Left lung (tissue), 10 donors: ENCODE measurements around the gene REEP6. TPM values are rescaled to one million over a fixed set of nuclear protein-coding genes. Genes with fewer than 3 reads are reported as not detected.

ENCODE experiments used
- ATAC-seq: fragments of 200-7000 bp; cut with Tn5 transposase; one replicate; pipeline ENCODE4 v1.9.1; 2020; ENCODE audit warnings: moderate library complexity
- DNase-seq, 4 donors: peaks; one replicate each; pipeline ENCODE4 v3.0.0-alpha.2; 2013 to 2020
- H3K27ac ChIP-seq, 2 donors: fragments of 200-600 bp; sonication (generic) in 1 of 2; one replicate each; pipeline versions ENCODE4 v1.5.0 to v1.8.0; 2020 to 2021
- H3K27me3 ChIP-seq, 2 donors: fragments of 200-600 bp; sonication (generic) in 1 of 2; one replicate each; pipeline versions ENCODE4 v1.5.0 to v1.8.0; 2020 to 2021
- H3K36me3 ChIP-seq, 2 donors: fragments of 200-600 bp; sonication (generic) in 1 of 2; one replicate each; pipeline versions ENCODE4 v1.5.0 to v1.8.0; 2020 to 2021
- H3K4me1 ChIP-seq, 2 donors: fragments of 200-600 bp; one replicate each; pipeline ENCODE4 v1.8.0; 2021
- H3K4me3 ChIP-seq, 2 donors: fragments of 200-600 bp; sonication (generic) in 1 of 2; one replicate each; pipeline versions ENCODE4 v1.5.0 to v1.8.0; 2020 to 2021; ENCODE audit warnings: mild to moderate bottlenecking in 1 of 2
- H3K9me3 ChIP-seq, 2 donors: fragments of 200-600 bp; sonication (generic) in 1 of 2; one replicate each; pipeline versions ENCODE4 v1.5.0 to v1.8.0; 2020 to 2021
- CTCF ChIP-seq, 2 donors: fragments of 200-600 bp; sonication (generic) in 1 of 2; IDR thresholded peaks; one replicate each; pipeline versions ENCODE4 v1.5.0 to v1.8.0; 2021; ENCODE audit warnings: antibody characterized with exemption in 2 of 2
- intact Hi-C, 2 donors: fragments of 100-400 bp; cut with DNase I; formaldehyde crosslinking; loops; one replicate each; pipeline versions ENCODE4 v1.11.2 to v1.14.2; 2022
- polyA plus RNA-seq, 6 donors: library from polyadenylated mRNA; unstranded; fragments of 120-200 nt; gene quantifications; one replicate each; pipeline ENCODE4 v1.2.1, GENCODE V29; 2013; ENCODE audit not compliant: insufficient read length in 6 of 6
- total RNA-seq, 2 donors: library from RNA; stranded (reverse); fragmentation: NEBNext Ultra II Directional; extraction: Animal tissue kit (Norgen Biotek cat#: 25700); gene quantifications; one replicate each; pipeline ENCODE4 v1.2.1, GENCODE V29; 2021
- donor health status: DM: no; HTN: yes; CAD: no.
- donor health status: DM: no; HTN: no; CAD: no.

The REEP6 gene
- total and polyA plus RNA-seq, 8 donors = 1.6 to 5.9 (median 3.7) TPM

- intact Hi-C loops = loop anchor here in 1 of 2 donors (10.0 kb wide), 1 partner anchor 134 kb away; no protein-coding TSS in a partner anchor
- no peak for ATAC-seq
- Histone ChIP-seq H3K27me3 (peaks cover 0 to 80% of the 10 kb centered on the region in 2 donors), H3K4me1 (no peaks in the 10 kb centered on the region), H3K27ac (no peak overlapping the region), H3K9me3 (no peaks in the 10 kb centered on the region), H3K4me3 (no peak overlapping the region), H3K36me3 (no peaks in the 10 kb centered on the region)
- no peak for TF ChIP-seq CTCF (IDR thresholded peaks at IDR 0.05)
- DNase-seq = peak in 1 of 4 donors; percentile 28
These were observed 49.5 kb downstream of the REEP6 start for GRCh38 chr19:1540365-1540925.

Other genes starting within 250 kb of the REEP6 start
- 100 to 1,000 TPM; 139 to 161 TPM for gene ATP5F1D, start 249.4 kb upstream of the REEP6 start, total RNA-seq
- 100 to 1,000 TPM in 1 of 6 donors, 10 to 100 TPM in 5; 55.0 to 107 (median 71.8) TPM for gene ATP5F1D, start 249.4 kb upstream of the REEP6 start, polyA plus RNA-seq
- gene MIDN, start 242.6 kb upstream of the REEP6 start, total RNA-seq = 100 to 1,000 TPM in 1 of 2 donors, 10 to 100 TPM in 1; 87.4 to 115 TPM
- gene MIDN, start 242.6 kb upstream of the REEP6 start, polyA plus RNA-seq = 10 to 100 TPM; 34.3 to 64.9 (median 53.0) TPM
- gene CIRBP, start 221.8 kb upstream of the REEP6 start, total RNA-seq = 100 to 1,000 TPM; 220 to 235 TPM
- gene CIRBP, start 221.8 kb upstream of the REEP6 start, polyA plus RNA-seq = 1,000 to 10,000 TPM in 3 of 6 donors, 100 to 1,000 TPM in 3; 873 to 1,079 (median 988) TPM
- 10 to 100 TPM; 48.0 to 58.7 TPM for gene FAM174C, start 215.7 kb upstream of the REEP6 start, total RNA-seq
- gene FAM174C, start 215.7 kb upstream of the REEP6 start, polyA plus RNA-seq = 10 to 100 TPM; 10.6 to 22.2 (median 17.2) TPM
- gene EFNA2, start 205.3 kb upstream of the REEP6 start, total RNA-seq = under 1 TPM in 1 of 2 donors, not detected in 1; 0.52 TPM
- 1 to 10 TPM in 3 of 6 donors, under 1 TPM in 3; 0.48 to 2.0 (median 1.1) TPM for gene EFNA2, start 205.3 kb upstream of the REEP6 start, polyA plus RNA-seq
- 10 to 100 TPM; 84.4 to 85.4 TPM for gene NDUFS7, start 107.3 kb upstream of the REEP6 start, total RNA-seq
- 10 to 100 TPM; 30.3 to 50.6 (median 36.6) TPM for gene NDUFS7, start 107.3 kb upstream of the REEP6 start, polyA plus RNA-seq
- gene GAMT, start 89.6 kb upstream of the REEP6 start, total RNA-seq = 10 to 100 TPM in 1 of 2 donors, 1 to 10 TPM in 1; 5.9 to 19.2 TPM
- gene GAMT, start 89.6 kb upstream of the REEP6 start, polyA plus RNA-seq = 10 to 100 TPM; 19.4 to 26.1 (median 24.3) TPM
- 100 to 1,000 TPM in 1 of 2 donors, 10 to 100 TPM in 1; 87.6 to 132 TPM for gene DAZAP1, start 83.6 kb upstream of the REEP6 start, total RNA-seq
- 100 to 1,000 TPM in 1 of 6 donors, 10 to 100 TPM in 5; 86.4 to 108 (median 93.7) TPM for gene DAZAP1, start 83.6 kb upstream of the REEP6 start, polyA plus RNA-seq
- 100 to 1,000 TPM; 942 to 951 TPM for gene RPS15, start 52.8 kb upstream of the REEP6 start, total RNA-seq
- 100 to 1,000 TPM; 673 to 987 (median 817) TPM for gene RPS15, start 52.8 kb upstream of the REEP6 start, polyA plus RNA-seq
- under 1 TPM; 0.06 to 0.10 TPM for gene APC2, start 41.1 kb upstream of the REEP6 start, total RNA-seq
- 1 to 10 TPM in 3 of 6 donors, under 1 TPM in 3; 0.42 to 1.4 (median 0.91) TPM for gene APC2, start 41.1 kb upstream of the REEP6 start, polyA plus RNA-seq
- gene C19orf25, start 12.0 kb upstream of the REEP6 start, total RNA-seq = 10 to 100 TPM; 31.1 to 32.2 TPM
- 10 to 100 TPM; 17.7 to 27.8 (median 22.8) TPM for gene C19orf25, start 12.0 kb upstream of the REEP6 start, polyA plus RNA-seq
- 1 to 10 TPM; 1.9 to 3.2 TPM for gene PCSK4, start 831 bp upstream of the REEP6 start, total RNA-seq
- 1 to 10 TPM; 3.4 to 6.1 (median 4.3) TPM for gene PCSK4, start 831 bp upstream of the REEP6 start, polyA plus RNA-seq
- 1 to 10 TPM; 3.0 to 5.3 TPM for gene ADAMTSL5, start 21.8 kb downstream of the REEP6 start, total RNA-seq
- gene ADAMTSL5, start 21.8 kb downstream of the REEP6 start, polyA plus RNA-seq = under 1 TPM; 0.32 to 0.86 (median 0.53) TPM
- gene PLK5, start 32.9 kb downstream of the REEP6 start, total RNA-seq = not detected
- under 1 TPM; 0.09 to 0.32 (median 0.18) TPM for gene PLK5, start 32.9 kb downstream of the REEP6 start, polyA plus RNA-seq
- gene MEX3D, start 77.1 kb downstream of the REEP6 start, total RNA-seq = 10 to 100 TPM; 25.2 to 42.6 TPM
- 10 to 100 TPM; 15.8 to 34.1 (median 26.1) TPM for gene MEX3D, start 77.1 kb downstream of the REEP6 start, polyA plus RNA-seq
- gene MBD3, start 101.7 kb downstream of the REEP6 start, total RNA-seq = 10 to 100 TPM; 64.7 to 91.9 TPM
- gene MBD3, start 101.7 kb downstream of the REEP6 start, polyA plus RNA-seq = 10 to 100 TPM; 40.4 to 70.7 (median 54.4) TPM
- gene UQCR11, start 114.3 kb downstream of the REEP6 start, total RNA-seq = 100 to 1,000 TPM; 200 to 232 TPM
- gene UQCR11, start 114.3 kb downstream of the REEP6 start, polyA plus RNA-seq = 100 to 1,000 TPM in 1 of 6 donors, 10 to 100 TPM in 5; 60.4 to 103 (median 79.5) TPM
- gene TCF3, start 161.4 kb downstream of the REEP6 start, total RNA-seq = 10 to 100 TPM; 57.9 to 67.1 TPM
- 100 to 1,000 TPM; 103 to 149 (median 128) TPM for gene TCF3, start 161.4 kb downstream of the REEP6 start, polyA plus RNA-seq